HG03039 (cell line): Measurements from ENCODE around the gene TTC21B.
A peak's percentile ranks its signal among the peaks of the same experiment; 100 is the strongest.

Source experiments
- ATAC-seq: cut with Tn5 transposase; IDR thresholded peaks from one replicate; pipeline ENCODE4 v1.9.1; 2021; ENCODE audit warnings: mild to moderate bottlenecking, moderate library complexity; ENCODE audit not compliant: unreplicated experiment

TTC21B gene

GRCh38 chr2:165927353-165927752 is 26.2 kb downstream of the TTC21B start:
- ATAC-seq = no peak

GRCh38 chr2:165924946-165925345 is 28.6 kb downstream of the TTC21B start:
- no peak for ATAC-seq

GRCh38 chr2:165920748-165921147 is 32.8 kb downstream of the TTC21B start:
- no peak for ATAC-seq

GRCh38 chr2:165913636-165914035 is 39.9 kb downstream of the TTC21B start:
- no peak for ATAC-seq

GRCh38 chr2:165911981-165912380 is 41.6 kb downstream of the TTC21B start:
- no peak for ATAC-seq

GRCh38 chr2:165911231-165911630 is 42.3 kb downstream of the TTC21B start:
- no peak for ATAC-seq

- ATAC-seq = no peak
Observed at GRCh38 chr2:165909466-165909865, 44.1 kb downstream of the TTC21B start.

- ATAC-seq = no peak
Observed at GRCh38 chr2:165905854-165906253, 47.7 kb downstream of the TTC21B start.

- ATAC-seq = no peak
Observed at GRCh38 chr2:165905269-165905668, 48.3 kb downstream of the TTC21B start.

- no peak for ATAC-seq
Observed at GRCh38 chr2:165904432-165904831, 49.1 kb downstream of the TTC21B start.

- no peak for ATAC-seq
Observed at GRCh38 chr2:165903406-165903805, 50.2 kb downstream of the TTC21B start.

GRCh38 chr2:165902934-165903333 is 50.6 kb downstream of the TTC21B start:
- ATAC-seq = no peak

- ATAC-seq = no peak
Observed at GRCh38 chr2:165901620-165902298, 51.8 kb downstream of the TTC21B start.

- no peak for ATAC-seq
Observed at GRCh38 chr2:165899311-165899710, 54.3 kb downstream of the TTC21B start.

- no peak for ATAC-seq
Observed at GRCh38 chr2:165898381-165898780, 55.2 kb downstream of the TTC21B start.

- peak; percentile 44 for ATAC-seq
Observed at GRCh38 chr2:165897726-165898125, 55.9 kb downstream of the TTC21B start.

- ATAC-seq = no peak
Observed at GRCh38 chr2:165897074-165897473, 56.5 kb downstream of the TTC21B start.

- ATAC-seq = peak; percentile 89
Observed at GRCh38 chr2:165895974-165896373, 57.6 kb downstream of the TTC21B start.

- no peak for ATAC-seq
Observed at GRCh38 chr2:165893556-165893955, 60.0 kb downstream of the TTC21B start.

GRCh38 chr2:165892526-165892925 is 61.0 kb downstream of the TTC21B start:
- ATAC-seq = no peak

- ATAC-seq = no peak
Observed at GRCh38 chr2:165891943-165892342, 61.6 kb downstream of the TTC21B start.

GRCh38 chr2:165891345-165891744 is 62.2 kb downstream of the TTC21B start:
- no peak for ATAC-seq

GRCh38 chr2:165889798-165890197 is 63.8 kb downstream of the TTC21B start:
- no peak for ATAC-seq
